Right renal pelvis (tissue), 4 donors: ENCODE results near the gene SYNGR1. TPM values are rescaled to one million over a fixed set of nuclear protein-coding genes. Genes with fewer than 3 reads are reported as not detected.

Experiments used
- DNase-seq, 4 donors: peaks; one replicate each; pipeline ENCODE4 v3.0.0-alpha.2; 2013; ENCODE audit warnings: low read depth in 4 of 4, low spot score in 3 of 4, missing footprints in 1 of 4
- polyA plus RNA-seq, 4 donors: library from polyadenylated mRNA; unstranded; fragments of 120-200 nt; gene quantifications; one replicate each; pipeline ENCODE4 v1.2.1, GENCODE V29; 2013; ENCODE audit not compliant: insufficient read length in 4 of 4

Gene SYNGR1
- polyA plus RNA-seq, 4 donors = 18.7 to 28.3 (median 21.3) TPM

DNA sequence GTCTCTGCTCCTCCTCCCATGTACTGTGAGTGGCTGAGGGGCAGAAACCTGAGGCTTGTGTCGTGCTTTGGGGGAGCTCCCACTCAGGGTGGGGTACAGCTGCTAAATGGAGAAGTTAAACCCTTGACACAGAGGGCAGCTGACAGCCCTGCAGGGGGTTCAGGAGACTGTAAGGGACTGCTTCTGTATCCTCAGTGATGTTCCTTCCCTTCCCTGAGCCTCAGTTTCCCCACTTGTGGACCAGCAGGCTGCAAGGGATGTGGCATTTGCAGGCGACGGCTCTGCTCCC is 15.6 kb downstream of the SYNGR1 start:
- DNase-seq = no peak

DNA sequence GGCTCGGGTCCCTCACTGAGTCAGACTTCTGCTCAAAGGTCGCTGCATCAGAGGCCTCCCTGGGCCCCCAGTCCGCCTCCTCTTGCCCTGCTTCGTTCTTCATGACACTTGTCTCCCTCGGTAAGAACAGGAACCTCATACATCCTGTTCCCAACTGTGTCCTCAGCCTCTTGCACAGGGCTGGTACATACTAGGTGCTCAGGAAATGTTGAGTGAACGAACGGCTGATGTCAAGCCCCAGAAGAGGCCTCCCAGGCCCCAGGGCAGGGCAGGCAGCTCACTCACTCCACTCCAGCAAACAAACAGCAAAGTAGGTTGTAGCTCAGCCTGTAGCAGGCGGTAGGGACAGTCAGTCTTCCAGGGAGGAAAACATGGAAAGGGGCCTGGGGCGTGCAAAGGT is 17.2 kb downstream of the SYNGR1 start:
- no peak for DNase-seq

DNA sequence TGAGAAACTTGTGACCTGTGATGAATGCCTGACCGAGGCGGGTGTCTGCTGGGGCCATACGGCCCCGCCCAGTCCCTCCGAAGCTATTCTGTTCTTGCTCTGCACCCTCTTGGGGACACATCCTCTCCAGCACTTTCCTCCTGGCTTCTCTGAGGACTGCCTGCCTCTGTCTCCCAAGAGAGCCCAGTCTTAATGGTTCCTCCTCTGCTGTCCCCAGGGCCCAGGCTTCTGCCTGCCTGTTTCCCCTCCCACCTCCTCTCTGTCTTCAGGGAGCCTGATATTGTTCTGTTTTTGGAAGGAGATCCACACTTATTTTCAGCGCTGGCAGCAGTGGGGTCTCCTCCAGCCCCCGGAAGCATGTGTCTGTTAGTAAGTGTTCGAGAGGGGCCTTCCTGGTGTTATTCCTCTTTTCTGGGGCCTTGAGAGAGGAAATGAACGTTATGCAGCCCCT is 18.7 kb downstream of the SYNGR1 start:
- DNase-seq = no peak

DNA sequence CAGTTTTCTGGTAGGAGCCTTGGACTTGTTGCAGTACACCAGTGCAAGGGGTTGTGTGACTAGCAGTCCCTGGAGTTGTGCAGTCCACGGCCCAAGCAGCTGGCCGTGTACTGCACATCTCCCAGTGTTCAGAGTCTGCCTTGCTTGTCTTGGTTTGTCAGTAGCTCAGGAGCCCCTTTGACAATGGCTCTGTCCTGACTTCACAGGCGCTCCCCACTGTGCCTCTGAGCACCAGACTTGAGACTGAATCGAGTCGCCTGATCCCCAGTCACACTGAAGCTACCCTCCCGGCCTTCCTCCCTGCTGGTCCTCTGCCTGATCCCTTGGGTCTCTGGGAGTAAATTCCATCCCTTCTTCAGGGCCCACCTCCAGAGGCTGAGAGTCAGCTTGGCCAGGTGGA is 19.4 kb downstream of the SYNGR1 start:
- DNase-seq = no peak

DNA sequence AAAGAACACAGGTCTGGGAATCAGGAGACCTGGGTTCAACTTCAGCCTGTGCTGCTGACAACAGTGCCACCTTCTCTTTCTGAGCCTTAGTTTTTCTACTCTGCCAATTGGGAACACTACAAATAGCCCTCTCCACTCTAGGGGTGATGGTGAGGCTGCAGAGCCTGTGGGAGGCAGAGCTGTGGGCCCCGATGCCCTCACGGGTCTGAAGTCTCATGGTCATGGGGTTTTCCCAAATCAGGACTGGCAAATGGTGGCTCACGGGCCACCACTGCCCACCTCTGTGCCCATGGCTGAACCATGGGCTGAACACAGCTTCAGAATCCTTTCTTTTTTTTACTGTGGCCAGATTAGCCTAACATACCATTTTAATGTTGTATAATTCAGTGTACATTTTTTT is 19.8 kb downstream of the SYNGR1 start:
- DNase-seq = no peak

DNA sequence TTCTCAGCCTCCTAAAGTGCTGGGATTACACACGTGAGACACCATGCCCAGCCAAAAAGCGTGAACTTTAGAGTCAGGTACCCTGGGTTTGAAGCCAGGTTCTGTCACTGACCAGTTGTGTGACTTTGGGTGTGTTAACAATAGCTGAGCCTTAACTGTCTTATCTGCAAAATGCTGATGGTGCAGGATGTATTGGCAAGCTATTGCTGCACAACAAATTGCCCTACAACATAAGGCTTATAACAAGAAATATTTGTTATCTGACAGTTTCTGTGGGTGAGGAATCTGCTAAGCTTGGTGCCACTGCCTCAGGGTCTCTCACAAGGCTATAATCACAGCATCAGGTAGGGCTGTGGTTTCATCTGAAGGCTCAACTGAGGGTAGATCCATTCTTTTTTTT is 21.9 kb downstream of the SYNGR1 start:
- DNase-seq = no peak

DNA sequence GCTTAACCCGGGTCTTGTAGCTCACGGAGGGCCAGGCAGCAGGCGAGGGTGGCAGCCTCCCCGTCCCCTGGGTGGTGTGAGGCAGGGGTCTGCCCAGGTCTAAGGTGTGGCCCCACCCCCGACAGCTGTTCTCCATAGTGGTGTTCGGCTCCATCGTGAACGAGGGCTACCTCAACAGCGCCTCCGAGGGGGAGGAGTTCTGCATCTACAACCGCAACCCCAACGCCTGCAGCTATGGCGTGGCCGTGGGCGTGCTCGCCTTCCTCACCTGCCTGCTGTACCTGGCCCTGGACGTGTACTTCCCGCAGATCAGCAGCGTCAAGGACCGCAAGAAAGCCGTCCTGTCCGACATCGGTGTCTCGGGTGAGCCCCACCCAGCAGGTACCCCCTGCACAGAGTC is 24.4 kb downstream of the SYNGR1 start:
- DNase-seq = no peak

DNA sequence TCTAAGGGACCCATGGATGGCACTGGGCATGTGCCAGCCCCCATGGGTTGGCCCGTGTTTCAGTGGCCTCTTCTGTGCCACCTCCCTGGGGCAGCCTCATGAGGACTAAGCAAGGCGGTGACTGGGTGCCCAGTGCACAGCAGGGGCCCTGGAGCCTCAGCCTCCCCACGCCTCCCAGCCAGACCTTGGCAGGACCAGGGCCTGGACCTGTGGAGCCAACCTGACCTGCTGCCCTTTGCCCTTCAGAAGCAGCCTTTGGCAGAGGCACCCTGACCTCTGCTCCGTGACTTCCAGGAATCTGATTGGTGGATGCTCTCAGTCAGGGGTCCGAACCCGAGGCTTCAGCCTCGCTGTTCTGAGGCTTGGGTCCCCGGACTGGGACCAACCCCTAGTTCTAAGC is 25.0 kb downstream of the SYNGR1 start:
- no peak for DNase-seq

DNA sequence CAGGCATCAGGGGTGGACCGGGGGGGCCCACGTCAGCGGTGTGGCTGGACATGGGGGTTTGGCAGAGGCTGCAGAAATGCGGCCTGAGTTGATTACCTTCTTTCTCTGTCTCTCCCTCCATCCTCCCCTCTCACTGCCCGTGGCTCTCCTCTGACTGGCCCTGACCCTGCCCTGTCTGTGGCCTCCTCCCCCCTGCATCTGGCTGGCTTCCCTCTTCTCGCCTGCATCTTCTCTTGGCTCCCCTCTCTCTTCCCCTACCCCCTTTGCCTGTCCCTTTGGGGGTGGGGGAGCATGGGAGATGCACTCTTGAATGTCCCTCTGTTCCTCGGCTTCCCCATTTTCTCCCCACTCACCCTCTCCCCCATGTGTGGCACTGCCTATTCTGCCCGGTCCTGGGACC is 25.9 kb downstream of the SYNGR1 start:
- no peak for DNase-seq

DNA sequence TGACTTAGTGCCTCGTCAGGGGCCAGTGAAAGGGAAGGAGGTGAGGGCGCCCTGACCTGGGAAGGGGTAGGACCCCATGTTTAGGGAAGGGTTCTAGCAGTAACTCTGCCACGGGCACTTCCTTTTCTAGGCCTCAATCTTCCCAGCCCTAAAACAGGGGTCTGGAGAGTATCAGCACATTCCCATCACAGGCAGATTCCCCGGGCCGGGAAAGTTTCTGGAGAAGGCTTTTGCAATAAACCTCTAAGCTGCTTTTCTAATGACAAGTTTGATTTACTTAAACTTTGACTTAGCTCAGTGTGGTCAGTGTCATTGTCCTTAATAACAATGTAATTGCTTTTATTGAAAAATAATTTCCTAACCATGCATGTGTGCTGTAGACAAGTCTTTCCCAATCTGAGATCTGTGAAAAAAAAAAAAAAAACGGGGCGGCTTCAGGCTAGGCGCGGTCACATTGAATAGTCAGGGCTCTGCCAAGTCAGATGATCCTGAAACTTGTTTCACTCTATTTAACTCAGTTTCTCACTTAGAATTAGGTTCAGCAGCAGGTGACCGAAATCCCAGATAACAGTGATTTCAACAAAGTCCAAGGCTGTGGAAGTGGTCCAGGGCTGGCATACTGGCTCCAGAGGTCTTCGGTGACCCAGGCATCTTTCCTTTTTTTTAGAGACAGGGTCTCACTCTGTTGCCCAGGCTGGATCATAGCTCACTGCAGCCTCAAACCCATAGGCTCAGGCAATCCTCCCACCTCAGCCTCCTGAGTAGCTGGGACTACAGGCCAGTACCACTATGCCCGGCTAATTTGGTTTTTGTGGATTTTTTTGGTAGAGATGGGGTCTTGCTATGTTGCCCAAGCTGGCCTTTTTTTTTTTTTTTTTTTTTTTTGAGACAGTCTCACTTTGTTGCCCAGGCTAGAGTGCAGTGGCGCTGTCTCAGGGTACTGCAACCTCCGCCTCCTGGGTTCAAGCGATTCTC is 30.3 kb downstream of the SYNGR1 start:
- no peak for DNase-seq

DNA sequence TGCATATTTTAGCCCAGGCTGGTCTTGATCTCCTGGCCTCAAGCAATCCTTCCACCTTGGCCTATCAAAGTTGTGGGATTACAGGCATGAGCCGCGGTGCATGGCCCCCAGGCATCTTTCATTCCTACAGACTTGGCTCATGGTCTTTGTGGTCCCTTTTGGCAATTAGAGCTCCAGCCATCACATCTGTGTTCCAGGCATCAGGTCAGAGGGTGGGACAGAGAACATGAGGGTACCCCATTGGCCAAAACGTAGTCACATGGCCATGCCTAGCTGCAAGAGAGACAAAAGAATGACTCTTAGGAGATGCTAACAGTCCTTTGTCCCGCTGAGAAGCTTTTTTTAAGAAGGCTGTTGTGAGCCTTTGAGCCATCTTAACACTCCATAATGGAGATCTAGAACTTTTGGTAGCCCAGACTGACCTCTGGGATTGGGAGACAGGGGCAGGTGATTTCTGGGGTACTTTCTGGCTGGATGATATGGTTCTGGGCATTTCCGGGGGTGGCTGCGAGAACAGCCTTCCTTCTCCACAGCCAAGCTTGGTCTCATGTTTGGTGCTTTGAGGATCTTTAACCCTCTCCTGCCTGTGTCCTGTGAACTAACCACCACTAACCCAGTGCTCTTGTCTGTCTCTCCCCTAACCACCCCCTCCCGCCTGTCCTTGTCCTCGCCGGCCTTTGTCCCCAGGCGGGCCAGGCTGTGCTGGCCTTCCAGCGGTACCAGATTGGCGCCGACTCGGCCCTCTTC is 31.4 kb downstream of the SYNGR1 start:
- no peak for DNase-seq

DNA sequence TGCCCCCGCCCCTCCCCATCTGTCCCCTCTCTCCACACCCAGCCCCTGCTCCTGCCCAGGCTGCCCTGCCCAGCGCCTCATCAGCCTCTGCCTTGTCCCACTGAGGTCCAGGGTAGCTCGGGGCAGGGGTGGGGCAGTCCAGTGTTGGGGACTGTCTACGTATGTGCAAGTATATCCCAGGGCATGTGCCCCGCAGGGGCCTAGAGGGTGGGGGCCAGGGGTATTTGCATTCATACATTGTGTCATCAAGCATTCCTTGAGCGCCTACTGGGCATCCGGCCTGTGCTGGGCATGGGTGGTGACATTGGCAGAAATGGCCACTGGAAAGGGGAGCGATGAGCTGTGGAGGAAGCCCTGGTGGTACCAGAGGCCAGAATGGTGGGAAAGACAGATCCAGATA is 32.1 kb downstream of the SYNGR1 start:
- DNase-seq = no peak

DNA sequence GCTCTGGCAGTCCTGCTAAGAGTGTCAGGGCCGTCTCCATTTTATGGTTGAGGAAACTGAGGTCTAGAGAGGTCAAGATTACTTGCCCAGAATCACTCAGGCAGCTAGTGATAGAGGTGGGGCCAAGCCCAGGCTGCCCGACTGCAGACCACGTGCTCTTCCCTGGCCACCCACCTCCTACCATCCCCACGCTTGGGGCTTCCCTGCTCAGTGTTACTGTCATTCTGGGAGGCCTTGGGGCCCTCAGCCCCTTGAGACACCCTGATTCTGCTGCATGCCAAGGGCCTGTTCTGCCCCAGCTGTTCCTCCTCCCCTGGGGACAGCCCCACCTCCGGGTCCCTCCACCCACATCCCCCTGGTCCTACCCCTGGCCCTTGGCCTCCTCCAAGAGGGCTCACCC is 32.6 kb downstream of the SYNGR1 start:
- DNase-seq = no peak

DNA sequence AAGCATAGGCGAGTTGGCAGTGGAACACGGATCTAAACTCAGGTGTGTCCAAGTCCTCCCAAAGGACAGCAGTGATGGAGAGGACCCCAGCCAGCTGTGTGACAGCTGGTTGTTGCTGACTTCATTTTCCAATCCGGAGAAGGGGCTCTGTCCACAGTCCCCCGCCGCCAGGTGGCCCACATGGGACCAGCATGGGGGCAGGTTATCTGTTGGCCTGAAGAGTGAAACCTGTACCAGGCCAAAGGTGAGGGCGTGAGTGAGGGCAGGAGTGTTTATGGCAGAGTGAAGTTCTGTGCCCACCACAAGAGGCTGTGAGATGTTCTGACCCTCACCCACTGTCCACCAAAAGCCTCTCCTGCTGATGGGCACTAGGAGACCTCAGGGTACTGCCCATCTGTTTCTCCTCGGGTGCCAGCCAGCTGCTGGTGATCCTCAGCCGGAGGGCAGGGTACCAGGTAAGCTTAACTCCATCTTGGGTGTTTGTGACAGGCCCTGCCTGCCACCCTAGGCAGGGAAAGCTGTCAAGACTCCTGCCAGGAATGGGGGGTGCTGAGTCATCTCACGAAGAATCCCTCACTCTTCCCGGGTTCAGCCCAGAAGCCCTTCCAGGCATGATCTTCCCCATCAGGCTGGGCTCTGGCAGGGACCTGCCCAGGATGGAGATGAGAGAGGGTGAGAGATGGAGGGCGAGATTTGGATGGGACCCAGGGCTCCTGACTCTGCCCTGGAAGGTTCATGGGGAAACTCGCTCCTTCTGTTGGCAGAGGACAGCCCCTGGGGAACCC is 34.2 kb downstream of the SYNGR1 start:
- DNase-seq = no peak

DNA sequence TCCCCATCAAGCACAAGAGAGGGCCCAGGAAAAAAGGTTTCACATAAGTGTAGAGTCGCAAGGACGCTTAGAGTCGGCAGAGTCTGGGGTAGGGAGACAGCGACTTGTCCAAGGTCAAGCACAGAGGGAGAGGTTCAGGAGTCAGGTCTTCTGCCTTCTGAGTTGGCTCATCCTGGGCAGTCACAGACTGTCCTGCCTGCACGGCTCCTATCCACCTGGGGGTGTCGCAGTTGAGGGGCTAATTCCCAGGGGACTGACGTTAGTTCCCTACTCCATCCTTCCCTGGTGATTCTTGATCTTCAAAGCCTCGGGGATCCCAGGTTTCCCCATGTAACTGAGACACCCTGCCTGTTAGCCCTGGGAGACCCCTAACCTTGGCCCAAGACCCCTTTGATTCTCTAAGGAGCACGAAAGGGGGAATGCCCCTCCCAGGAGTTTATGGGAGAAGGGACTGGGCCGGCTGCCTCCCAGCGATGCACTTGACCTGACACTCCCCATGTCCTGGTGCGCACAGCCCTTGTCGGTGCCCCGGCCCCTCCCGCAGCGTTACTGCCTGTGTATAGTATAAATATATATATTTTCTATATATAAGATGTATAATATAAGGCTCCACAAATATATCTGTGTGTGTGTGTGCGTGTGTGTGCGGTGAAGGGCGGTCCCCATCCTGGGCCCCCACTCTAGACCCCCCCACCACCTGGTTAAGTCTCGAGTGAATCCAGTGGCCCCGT is 35.1 kb downstream of the SYNGR1 start:
- DNase-seq = no peak

DNA sequence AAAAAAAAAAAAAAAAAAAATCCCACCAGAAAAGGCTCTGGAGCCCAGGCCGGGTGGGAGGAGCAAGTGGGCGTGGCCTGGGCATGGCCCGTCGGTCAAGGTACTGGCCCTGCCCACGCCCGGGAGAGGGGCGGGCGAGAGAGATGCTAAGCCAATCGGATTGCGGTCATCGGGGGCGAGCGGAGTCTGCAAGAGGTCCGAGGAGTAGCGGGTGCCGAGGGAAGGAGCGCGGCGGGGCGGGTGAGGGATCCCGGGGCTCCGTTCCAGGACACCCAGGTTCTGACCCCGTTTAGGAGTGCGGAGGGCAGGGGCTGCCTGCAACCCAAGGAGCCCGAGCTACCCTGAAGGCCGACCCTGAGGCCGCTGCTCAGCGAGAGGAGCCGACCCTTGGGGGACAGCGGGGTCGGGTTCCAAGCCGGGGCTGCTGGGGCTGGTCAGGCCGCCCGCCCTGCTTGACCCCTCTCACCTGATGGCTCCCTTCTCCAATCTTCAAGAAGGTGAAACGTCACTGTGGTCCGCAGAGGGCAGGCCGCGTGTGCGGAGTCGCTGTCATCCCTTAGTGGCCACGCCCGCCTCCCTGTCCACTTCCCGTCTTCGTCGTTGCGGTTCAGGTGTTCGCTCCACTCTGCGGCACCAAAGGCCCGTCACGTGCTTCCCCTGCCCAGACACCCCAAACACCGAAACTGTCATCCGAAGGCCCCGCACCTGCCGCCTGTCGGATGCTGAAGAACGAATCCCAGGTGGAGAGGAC is 38.6 kb downstream of the SYNGR1 start:
- DNase-seq = peak; percentile 70 to 82 (median 78)

DNA sequence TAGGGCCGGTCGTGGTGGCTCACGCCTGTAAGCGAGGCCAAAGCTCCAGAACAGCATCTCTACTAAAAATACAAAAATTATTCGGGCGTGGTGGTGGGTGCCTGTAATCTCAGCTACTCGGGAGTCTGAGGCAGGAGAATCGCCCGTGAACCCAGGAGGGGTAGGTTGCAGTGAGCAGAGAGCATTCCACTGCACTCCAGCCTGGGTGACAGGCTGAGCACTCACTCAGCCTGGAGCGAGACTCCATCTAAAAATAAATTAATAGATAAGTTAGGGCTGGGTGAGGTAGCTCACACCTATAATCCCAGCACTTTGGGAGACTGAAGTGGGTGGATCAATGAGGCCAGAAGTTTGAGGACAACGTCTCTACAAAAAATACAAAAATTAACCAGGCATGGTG is 39.6 kb downstream of the SYNGR1 start:
- DNase-seq = no peak

DNA sequence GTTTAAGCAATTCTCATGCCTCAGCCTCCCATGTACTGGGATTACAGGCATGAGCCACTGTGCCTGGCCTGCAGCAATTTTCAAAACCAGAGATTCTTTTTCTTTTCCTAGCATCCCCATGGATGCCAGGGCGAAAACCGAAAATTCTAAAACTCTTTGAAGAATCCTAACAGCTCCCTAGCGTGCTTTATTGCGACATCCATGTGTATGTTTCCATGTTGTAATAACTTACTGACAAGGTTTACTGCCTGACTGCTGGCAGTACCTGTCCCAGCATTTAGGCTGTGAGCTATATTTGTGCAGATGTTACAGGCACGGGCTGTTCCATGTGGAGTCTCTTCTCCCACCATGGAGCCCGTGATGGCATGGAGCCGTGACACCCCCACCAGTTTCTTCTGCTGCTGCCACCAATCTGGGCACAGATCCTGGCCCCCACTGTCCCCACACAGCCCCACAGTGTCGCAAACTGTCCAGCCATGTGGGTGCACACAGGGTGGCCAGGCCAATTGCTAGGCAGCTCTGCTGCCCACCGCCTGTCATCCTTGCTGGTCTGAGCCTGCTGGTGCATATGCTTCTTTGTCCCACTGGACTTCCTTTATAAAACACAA is 42.7 kb downstream of the SYNGR1 start:
- no peak for DNase-seq
